ENCODE data around the gene KIAA0319L. TPM values are rescaled to one million over a fixed set of nuclear protein-coding genes. Genes with fewer than 3 reads are reported as not detected.
"Not testable (repeated sequence)": the region's sequence is repeated elsewhere in the genome, so short reads cannot be mapped to it uniquely, and the experiment has no call there.

Gene KIAA0319L
- polyA plus RNA-seq, 3 donors, result 57.9 to 80.3 (median 64.2) TPM

DNA sequence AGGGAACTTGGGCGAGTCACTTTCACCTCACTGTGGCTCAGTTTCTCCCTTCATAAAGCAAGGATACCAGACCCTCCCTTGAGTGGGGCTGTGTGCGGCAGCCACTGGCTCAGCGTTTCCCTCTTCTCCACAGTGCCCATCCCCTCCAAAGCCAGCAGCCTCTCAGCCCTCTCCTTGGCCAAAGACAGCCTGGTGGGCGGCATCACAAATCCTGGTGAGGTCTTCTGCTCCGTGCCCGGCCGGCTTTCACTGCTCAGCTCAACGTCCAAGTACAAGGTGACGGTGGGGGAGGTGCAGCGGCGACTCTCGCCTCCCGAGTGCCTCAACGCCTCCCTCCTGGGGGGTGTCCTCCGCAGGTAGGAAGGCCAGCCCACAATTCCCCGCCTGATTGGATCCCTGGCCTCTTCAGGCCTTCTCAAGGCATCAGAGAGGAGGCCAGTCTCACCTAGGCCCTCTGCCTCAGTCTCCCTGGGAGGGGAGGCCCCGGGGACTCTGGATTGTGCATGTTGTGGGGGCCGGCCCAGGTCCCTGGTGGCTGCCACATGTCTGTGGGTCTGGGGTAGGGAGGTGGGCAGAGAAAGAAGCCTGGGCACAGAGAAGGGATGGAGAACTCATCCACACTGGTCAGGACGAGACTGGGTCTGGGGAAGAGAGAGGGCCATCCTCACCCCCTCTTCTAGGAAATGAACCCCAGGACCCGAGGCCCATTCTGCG is 31.2 kb upstream of the KIAA0319L start:
- no peak for DNase-seq (ENCODE audit: extremely low read depth in 1 of 11, low read depth in 9 of 11, low spot score in 4 of 11)

GRCh38 chr1:35587736-35588135 is 30.5 kb upstream of the KIAA0319L start:
- DNase-seq (ENCODE audit: extremely low read depth in 1 of 11, low read depth in 9 of 11, low spot score in 4 of 11), result no peak

- no peak for DNase-seq (ENCODE audit: extremely low read depth in 1 of 11, low read depth in 9 of 11, low spot score in 4 of 11)
Measured at GRCh38 chr1:35586808-35587207, 29.6 kb upstream of the KIAA0319L start.

- DNase-seq (ENCODE audit: extremely low read depth in 1 of 11, low read depth in 9 of 11, low spot score in 4 of 11), result not testable (repeated sequence)
Measured at GRCh38 chr1:35585805-35586204, 28.6 kb upstream of the KIAA0319L start.

DNA sequence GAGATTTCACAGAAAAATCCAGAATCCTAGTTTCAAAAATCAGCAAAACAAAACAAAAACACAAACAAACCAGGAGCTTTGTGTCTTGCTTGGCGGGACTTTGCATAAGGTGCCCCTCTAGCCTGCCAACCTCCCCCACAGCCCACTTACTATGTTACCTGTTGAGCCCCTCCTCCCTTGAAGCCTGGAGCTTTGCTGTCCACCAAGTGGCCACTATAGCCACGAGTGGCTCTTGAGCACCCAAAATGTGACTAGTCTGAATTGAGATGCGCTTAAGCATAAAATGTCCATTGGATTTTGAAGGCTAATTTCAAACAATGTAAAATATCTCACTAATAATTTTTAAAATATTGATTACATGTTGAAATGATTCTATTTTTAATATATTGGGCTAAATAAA is 28.1 kb upstream of the KIAA0319L start:
- DNase-seq (ENCODE audit: extremely low read depth in 1 of 11, low read depth in 9 of 11, low spot score in 4 of 11), result no peak

GRCh38 chr1:35581621-35582020 is 24.4 kb upstream of the KIAA0319L start:
- DNase-seq (ENCODE audit: extremely low read depth in 1 of 11, low read depth in 9 of 11, low spot score in 4 of 11), result not testable (repeated sequence)

- DNase-seq (ENCODE audit: extremely low read depth in 1 of 11, low read depth in 9 of 11, low spot score in 4 of 11), result no peak
Measured at GRCh38 chr1:35580949-35581388, 23.8 kb upstream of the KIAA0319L start.

DNA sequence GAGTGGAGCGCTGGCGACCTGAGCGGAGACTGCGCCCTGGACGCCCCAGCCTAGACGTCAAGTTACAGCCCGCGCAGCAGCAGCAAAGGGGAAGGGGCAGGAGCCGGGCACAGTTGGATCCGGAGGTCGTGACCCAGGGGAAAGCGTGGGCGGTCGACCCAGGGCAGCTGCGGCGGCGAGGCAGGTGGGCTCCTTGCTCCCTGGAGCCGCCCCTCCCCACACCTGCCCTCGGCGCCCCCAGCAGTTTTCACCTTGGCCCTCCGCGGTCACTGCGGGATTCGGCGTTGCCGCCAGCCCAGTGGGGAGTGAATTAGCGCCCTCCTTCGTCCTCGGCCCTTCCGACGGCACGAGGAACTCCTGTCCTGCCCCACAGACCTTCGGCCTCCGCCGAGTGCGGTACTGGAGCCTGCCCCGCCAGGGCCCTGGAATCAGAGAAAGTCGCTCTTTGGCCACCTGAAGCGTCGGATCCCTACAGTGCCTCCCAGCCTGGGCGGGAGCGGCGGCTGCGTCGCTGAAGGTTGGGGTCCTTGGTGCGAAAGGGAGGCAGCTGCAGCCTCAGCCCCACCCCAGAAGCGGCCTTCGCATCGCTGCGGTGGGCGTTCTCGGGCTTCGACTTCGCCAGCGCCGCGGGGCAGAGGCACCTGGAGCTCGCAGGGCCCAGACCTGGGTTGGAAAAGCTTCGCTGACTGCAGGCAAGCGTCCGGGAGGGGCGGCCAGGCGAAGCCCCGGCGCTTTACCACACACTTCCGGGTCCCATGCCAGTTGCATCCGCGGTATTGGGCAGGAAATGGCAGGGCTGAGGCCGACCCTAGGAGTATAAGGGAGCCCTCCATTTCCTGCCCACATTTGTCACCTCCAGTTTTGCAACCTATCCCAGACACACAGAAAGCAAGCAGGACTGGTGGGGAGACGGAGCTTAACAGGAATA is 20.1 kb upstream of the KIAA0319L start:
- no peak for DNase-seq (ENCODE audit: extremely low read depth in 1 of 11, low read depth in 9 of 11, low spot score in 4 of 11)

- not testable (repeated sequence) for DNase-seq (ENCODE audit: extremely low read depth in 1 of 11, low read depth in 9 of 11, low spot score in 4 of 11)
Measured at GRCh38 chr1:35576766-35577070, 19.5 kb upstream of the KIAA0319L start.

GRCh38 chr1:35576061-35576765 is 19.0 kb upstream of the KIAA0319L start:
- DNase-seq (ENCODE audit: extremely low read depth in 1 of 11, low read depth in 9 of 11, low spot score in 4 of 11), result no peak

DNA sequence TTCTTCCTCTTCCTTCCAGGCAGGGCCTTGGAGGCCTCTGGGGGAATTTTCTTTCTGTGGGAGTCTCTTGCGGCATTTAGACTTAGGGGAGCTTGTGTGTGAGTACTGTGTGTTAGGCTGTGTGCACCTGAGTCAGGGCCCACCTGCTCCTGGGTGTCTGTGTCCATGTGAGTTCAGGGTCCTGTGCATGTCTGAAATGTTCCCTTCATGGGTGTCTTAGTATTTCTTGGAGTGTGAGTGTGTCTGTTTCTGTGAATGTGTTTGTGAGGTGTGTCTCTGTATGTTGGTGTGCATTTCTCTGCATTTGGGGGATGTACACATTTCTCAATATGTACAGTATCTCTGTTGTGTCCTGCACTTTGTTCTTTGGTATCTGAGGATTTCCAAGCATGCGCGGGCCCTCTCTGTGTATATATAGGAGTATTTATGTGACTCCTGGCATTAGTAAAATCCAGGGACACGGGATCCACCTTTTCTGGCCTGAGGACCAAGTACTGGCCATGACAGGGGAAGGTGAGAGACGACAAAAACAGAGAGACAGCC is 18.3 kb upstream of the KIAA0319L start:
- DNase-seq (ENCODE audit: extremely low read depth in 1 of 11, low read depth in 9 of 11, low spot score in 4 of 11), result no peak

GRCh38 chr1:35574655-35575415 is 17.6 kb upstream of the KIAA0319L start:
- DNase-seq (ENCODE audit: extremely low read depth in 1 of 11, low read depth in 9 of 11, low spot score in 4 of 11), result no peak

DNA sequence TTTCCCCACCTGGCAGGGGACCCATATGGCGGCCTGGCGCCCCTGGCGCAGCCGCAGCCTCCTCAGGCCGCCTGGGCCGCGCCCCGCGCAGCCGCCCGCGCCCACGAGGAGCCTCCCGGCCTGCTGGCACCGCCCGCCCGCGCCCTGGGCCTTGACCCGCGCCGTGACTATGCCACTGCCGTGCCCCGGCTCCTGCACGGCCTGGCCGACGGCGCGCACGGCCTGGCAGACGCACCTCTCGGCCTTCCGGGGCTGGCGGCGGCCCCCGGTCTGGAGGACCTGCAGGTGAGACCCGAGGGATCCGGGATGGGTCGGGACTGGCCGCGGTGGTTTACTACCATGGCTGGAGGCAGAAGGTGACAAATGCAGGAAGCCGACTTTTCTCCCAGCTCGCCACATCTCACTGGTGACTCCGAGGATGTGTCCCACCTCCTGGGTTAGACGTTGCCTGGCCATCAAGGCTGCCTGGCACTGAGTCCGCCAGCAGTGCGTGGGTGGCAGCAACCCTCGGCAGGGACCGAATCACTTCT is 17.0 kb upstream of the KIAA0319L start:
- DNase-seq (ENCODE audit: extremely low read depth in 1 of 11, low read depth in 9 of 11, low spot score in 4 of 11), result no peak

DNA sequence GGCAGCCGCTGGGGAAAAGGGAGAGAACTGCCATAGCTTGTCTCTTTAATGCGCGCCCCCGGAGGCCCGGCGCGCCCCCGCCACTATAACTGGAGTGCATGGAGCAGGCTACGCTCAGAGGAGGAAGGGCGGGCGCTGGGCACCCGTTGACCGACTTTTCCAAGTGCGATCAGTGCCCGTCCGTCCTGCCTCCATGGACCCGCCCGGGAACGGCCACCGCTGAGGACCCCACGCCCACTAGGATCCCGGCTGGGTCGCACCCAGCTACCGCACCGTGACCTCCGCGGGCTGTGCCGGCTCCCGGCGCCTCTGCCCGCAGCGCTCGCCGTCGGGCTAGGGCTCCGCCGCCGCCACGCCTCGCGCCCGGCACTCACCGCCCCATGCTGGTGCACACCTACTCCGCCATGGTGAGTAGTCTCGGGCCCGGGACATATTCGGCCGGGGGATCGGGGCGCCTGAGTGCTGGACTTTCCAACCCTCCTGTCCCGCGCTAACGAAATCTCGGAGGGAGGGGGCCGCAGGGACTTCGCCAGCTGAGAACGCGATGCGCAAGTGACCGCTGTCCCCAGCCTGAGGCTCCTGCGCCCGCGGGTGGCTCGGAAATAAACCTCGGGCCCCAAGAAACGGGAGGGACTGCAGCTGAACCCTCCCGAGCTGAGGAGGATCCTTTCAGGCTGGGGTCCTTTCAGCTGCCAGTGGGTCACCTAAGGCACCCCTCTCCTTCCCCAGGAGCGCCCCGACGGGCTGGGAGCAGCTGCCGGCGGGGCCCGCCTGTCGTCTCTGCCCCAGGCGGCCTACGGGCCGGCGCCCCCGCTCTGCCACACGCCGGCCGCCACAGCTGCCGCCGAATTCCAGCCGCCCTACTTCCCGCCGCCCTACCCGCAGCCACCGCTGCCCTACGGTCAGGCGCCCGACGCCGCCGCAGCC is 16.3 kb upstream of the KIAA0319L start, which contains the start of gene TFAP2E:
TFAP2E (plus strand) TSS at position 117 of the 927 bp plus-strand sequence; CDS start at position 381, 264 bp downstream.
- no peak for DNase-seq (ENCODE audit: extremely low read depth in 1 of 11, low read depth in 9 of 11, low spot score in 4 of 11)

GRCh38 chr1:35572296-35572695 is 15.1 kb upstream of the KIAA0319L start:
- DNase-seq (ENCODE audit: extremely low read depth in 1 of 11, low read depth in 9 of 11, low spot score in 4 of 11), result no peak

GRCh38 chr1:35571263-35571662 is 14.1 kb upstream of the KIAA0319L start:
- no peak for DNase-seq (ENCODE audit: extremely low read depth in 1 of 11, low read depth in 9 of 11, low spot score in 4 of 11)

DNA sequence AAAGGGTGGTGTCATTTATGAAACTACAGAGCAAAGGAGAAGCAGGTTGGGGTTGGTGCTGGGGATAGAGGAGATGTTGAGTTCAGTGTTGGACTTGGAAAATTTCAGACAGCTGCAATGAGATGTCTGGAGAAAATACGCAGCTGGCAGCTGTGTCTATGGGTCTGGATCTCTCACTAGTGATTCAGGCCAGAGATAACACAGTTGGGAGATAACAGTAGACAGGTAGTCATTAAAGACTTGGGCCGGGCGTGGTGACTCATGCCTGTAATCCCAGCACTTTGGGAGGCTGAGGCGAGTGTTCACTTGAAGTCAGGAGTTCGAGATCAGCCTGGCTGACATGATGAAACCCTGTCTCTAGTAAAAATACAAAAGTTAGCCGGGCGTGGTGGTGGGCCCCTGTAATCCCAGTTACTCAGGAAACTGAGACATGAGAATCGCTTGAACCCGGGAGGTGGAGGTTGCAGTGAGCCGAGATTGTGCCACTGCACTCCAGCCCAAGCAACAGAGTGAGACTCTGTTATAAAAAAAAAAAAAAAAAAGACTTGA is 13.5 kb upstream of the KIAA0319L start:
- DNase-seq (ENCODE audit: extremely low read depth in 1 of 11, low read depth in 9 of 11, low spot score in 4 of 11), result no peak
